ENCODE results near the gene RPEL1.

RPEL1 gene

GRCh38 chr10:103280506-103280905 is 34.8 kb downstream of the RPEL1 start:
- DNase-seq (ENCODE audit: low spot score), result no peak

GRCh38 chr10:103281753-103282152 is 36.1 kb downstream of the RPEL1 start:
- DNase-seq (ENCODE audit: low spot score), result no peak

DNA sequence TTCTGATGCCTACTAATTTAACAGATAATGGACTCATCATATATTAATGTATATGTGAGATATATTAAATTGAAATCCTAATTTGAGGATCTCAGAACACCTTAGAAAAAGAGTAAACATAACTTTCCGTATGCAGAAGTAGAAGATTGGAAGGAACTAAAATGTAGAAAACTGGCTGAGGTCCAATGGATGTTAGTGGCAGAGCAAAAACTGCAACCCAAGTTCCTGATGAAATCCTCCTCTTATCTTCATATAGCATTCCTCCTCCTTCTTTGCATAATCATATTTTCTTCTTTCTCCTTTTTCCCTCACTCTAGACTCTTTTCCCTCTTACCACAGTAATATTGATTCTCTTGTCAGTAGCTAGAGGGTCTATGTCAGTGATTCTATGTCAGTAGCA is 37.3 kb downstream of the RPEL1 start:
- DNase-seq (ENCODE audit: low spot score), result no peak

DNA sequence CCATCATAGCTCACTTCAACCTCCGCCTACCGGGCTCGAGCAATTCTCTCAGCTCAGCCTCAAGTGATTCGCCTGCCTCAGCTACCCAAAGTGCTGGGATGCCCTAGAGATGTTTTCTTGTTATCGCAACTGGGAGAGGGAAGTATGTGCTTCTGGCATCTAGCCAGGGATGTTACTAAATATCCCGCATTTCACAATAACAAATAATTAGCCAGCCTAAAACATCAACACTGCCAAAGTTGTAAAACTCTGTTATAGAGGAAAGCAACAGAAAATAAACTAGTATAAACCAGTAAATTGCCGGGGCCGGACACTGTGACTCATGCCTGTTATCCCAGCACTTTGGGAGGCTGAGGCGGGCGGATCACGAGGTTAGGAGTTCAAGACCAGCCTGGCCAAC is 38.5 kb downstream of the RPEL1 start:
- no peak for DNase-seq (ENCODE audit: low spot score)

- no peak for DNase-seq (ENCODE audit: low spot score)
These were observed 42.3 kb downstream of the RPEL1 start for GRCh38 chr10:103287992-103288391.

DNA sequence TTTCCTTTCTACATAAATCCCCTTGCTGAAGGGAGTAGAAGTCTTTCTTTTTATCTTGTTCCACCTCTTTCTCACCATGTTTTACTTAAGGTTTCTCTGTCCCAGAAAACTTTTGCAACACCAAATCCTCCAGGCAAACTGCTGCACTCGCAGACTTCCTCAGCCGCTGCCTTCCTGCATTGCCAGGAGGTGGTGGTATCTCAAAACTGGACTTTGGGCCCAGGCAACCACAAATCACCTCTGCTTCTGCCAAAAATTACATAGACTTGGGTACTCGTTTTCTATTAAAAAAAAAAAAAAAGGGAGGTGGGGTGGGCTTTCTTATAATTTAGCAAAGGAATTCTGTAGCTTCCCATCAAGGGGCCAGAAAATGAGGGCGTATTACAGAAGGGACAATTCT is 45.9 kb downstream of the RPEL1 start:
- no peak for DNase-seq (ENCODE audit: low spot score)

- no peak for DNase-seq (ENCODE audit: low spot score)
These were observed 49.8 kb downstream of the RPEL1 start for GRCh38 chr10:103295374-103296015.

Measured in NAMALWA (cell line).